HepG2 (cell line): ENCODE measurements around the gene DUS1L. TPM values are rescaled to one million over a fixed set of nuclear protein-coding genes. Genes with fewer than 3 reads are reported as not detected.

Experiments used
- FOSL2 ChIP-seq: sonication (generic); formaldehyde crosslinking; IDR thresholded peaks from 2 replicates; pipeline ENCODE4 v1.4.0; 2020; ENCODE audit warnings: missing genetic modification reagents
- GZF1 ChIP-seq: sonication (generic); formaldehyde crosslinking; IDR thresholded peaks from 2 replicates; pipeline ENCODE4 v1.5.1; 2020; ENCODE audit warnings: mild to moderate bottlenecking, missing genetic modification reagents
- KLF6 ChIP-seq: IDR thresholded peaks from 2 replicates; pipeline ENCODE4 v1.8.0; 2016; ENCODE audit warnings: missing biosample characterization, missing genetic modification reagents
- MLLT10 ChIP-seq: sonication (generic); formaldehyde crosslinking; IDR thresholded peaks from 2 replicates; pipeline ENCODE4 v1.4.0; 2020; ENCODE audit warnings: missing genetic modification reagents
- MXI1 ChIP-seq: IDR thresholded peaks from 3 replicates; pipeline ENCODE4 v1.6.1; 2012; ENCODE audit warnings: low read depth, low read length, inconsistent platforms, borderline replicate concordance
- NBN ChIP-seq: fragments of 450-650 bp; conservative IDR thresholded peaks from 2 replicates; pipeline ENCODE4 v1.6.1; 2017
- PHB2 ChIP-seq: fragments of 450-650 bp; IDR thresholded peaks from 2 replicates; pipeline ENCODE4 v1.6.1; 2018; ENCODE audit not compliant: partially characterized antibody
- RBM22 ChIP-seq: fragments of 200-400 bp; formaldehyde crosslinking; optimal IDR thresholded peaks from 2 replicates; pipeline ENCODE3; 2017; ENCODE audit warnings: mild to moderate bottlenecking, low read length, moderate library complexity
- RELA ChIP-seq: sonication (generic); formaldehyde crosslinking; IDR thresholded peaks from 2 replicates; pipeline ENCODE4 v1.4.0; 2020; ENCODE audit warnings: missing genetic modification reagents
- SMYD3 ChIP-seq: sonication (generic); formaldehyde crosslinking; IDR thresholded peaks from 2 replicates; pipeline ENCODE4 v1.8.1; 2023; ENCODE audit warnings: mild to moderate bottlenecking, missing genetic modification reagents
- THYN1 ChIP-seq: sonication (generic); formaldehyde crosslinking; IDR thresholded peaks from 2 replicates; pipeline ENCODE4 v1.8.1; 2023; ENCODE audit warnings: low read depth, mild to moderate bottlenecking, moderate library complexity, missing genetic modification reagents, borderline replicate concordance
- ZBTB7A ChIP-seq: sonication (generic); formaldehyde crosslinking; IDR thresholded peaks from 2 replicates; pipeline ENCODE4 v1.8.0; 2022; ENCODE audit warnings: mild to moderate bottlenecking, missing genetic modification reagents
- ZEB1 ChIP-seq: IDR thresholded peaks from 2 replicates; pipeline ENCODE4 v1.6.1; 2012; ENCODE audit warnings: mild to moderate bottlenecking, low read depth, inconsistent platforms; ENCODE audit not compliant: insufficient replicate concordance
- ZFP36L1 ChIP-seq: sonication (generic); formaldehyde crosslinking; IDR thresholded peaks from 2 replicates; pipeline ENCODE4 v1.8.0; 2022; ENCODE audit warnings: mild to moderate bottlenecking, missing genetic modification reagents, moderate library complexity
- ZNF124 ChIP-seq: sonication (generic); formaldehyde crosslinking; IDR thresholded peaks from 2 replicates; pipeline ENCODE4 v1.4.0; 2020; ENCODE audit warnings: missing genetic modification reagents
- ZNF17 ChIP-seq: sonication (generic); formaldehyde crosslinking; IDR thresholded peaks from 2 replicates; pipeline ENCODE4 v1.5.0; 2020; ENCODE audit warnings: mild to moderate bottlenecking, missing genetic modification reagents
- ZNF33A ChIP-seq: sonication (generic); formaldehyde crosslinking; IDR thresholded peaks from 2 replicates; pipeline ENCODE4 v1.5.1; 2020; ENCODE audit warnings: missing genetic modification reagents, mild to moderate bottlenecking, moderate library complexity, borderline replicate concordance
- ZNF367 ChIP-seq: sonication (generic); formaldehyde crosslinking; IDR thresholded peaks from 2 replicates; pipeline ENCODE4 v1.4.0; 2020; ENCODE audit warnings: missing genetic modification reagents, borderline replicate concordance
- ZNF432 ChIP-seq: sonication (generic); formaldehyde crosslinking; IDR thresholded peaks from 2 replicates; pipeline ENCODE4 v1.5.0; 2020; ENCODE audit warnings: missing genetic modification reagents, mild to moderate bottlenecking, borderline replicate concordance
- ZNF562 ChIP-seq: sonication (generic); formaldehyde crosslinking; IDR thresholded peaks from 2 replicates; pipeline ENCODE4 v1.8.0; 2022; ENCODE audit warnings: missing genetic modification reagents, borderline replicate concordance
- ZNF619 ChIP-seq: sonication (generic); formaldehyde crosslinking; IDR thresholded peaks from 2 replicates; pipeline ENCODE4 v1.4.0; 2020; ENCODE audit warnings: mild to moderate bottlenecking, missing genetic modification reagents
- ZNF790 ChIP-seq: sonication (generic); formaldehyde crosslinking; IDR thresholded peaks from 2 replicates; pipeline ENCODE4 v1.8.0; 2022; ENCODE audit warnings: missing genetic modification reagents, mild to moderate bottlenecking, borderline replicate concordance
- ZNF792 ChIP-seq: IDR thresholded peaks from 2 replicates; pipeline ENCODE4 v1.6.1; 2016
- ZSCAN29 ChIP-seq: sonication (generic); formaldehyde crosslinking; conservative IDR thresholded peaks from 2 replicates; pipeline ENCODE4 v1.4.0; 2020; ENCODE audit warnings: mild to moderate bottlenecking, missing genetic modification reagents
- polyA plus RNA-seq, 8 experiments: library from polyadenylated mRNA; depleted of rRNA in 3 of 8; stranded (reverse) in 7 of 8; unstranded in 1 of 8; fragments of >200 nt; fragmentation: Illumina TruSeq in 4 of 8; extraction: Trizol in 4 of 8; gene quantifications; 2 replicates each; pipeline versions ENCODE4 v1.2.1 to v1.2.3, GENCODE V29; 2011 to 2016; ENCODE audit warnings: low read depth in 4 of 8, missing spikeins in 1 of 8, mixed read lengths in 1 of 8; ENCODE audit not compliant: insufficient read depth in 1 of 8
- total RNA-seq, 5 experiments: library from RNA; depleted of rRNA; stranded (reverse); fragments of >200 nt; fragmentation: Illumina TruSeq; extraction: Trizol; gene quantifications; 2 replicates each; pipeline ENCODE4 v1.2.3, GENCODE V29; 2016; ENCODE audit warnings: low read depth in 1 of 5
- TF ChIP-seq, protein P1 (sequence below): sonication (generic); formaldehyde crosslinking; IDR thresholded peaks from 2 replicates; pipeline ENCODE4 v1.5.1; 2020; ENCODE audit warnings: mild to moderate bottlenecking, moderate library complexity, missing genetic modification reagents
- TF ChIP-seq, protein P2 (sequence below): sonication (generic); formaldehyde crosslinking; IDR thresholded peaks from 2 replicates; pipeline ENCODE4 v1.5.0; 2020; ENCODE audit warnings: missing genetic modification reagents
- TF ChIP-seq, protein P3 (sequence below): fragments of 450-650 bp; IDR thresholded peaks from 2 replicates; pipeline ENCODE4 v1.6.1; 2017
- TF ChIP-seq, protein P4 (sequence below): sonication (generic); formaldehyde crosslinking; conservative IDR thresholded peaks from 2 replicates; pipeline ENCODE4 v1.8.0; 2022; ENCODE audit warnings: mild to moderate bottlenecking, moderate library complexity, missing genetic modification reagents
- TF ChIP-seq, protein P5 (sequence below): sonication (generic); formaldehyde crosslinking; IDR thresholded peaks from 2 replicates; pipeline ENCODE4 v1.8.0; 2022; ENCODE audit warnings: mild to moderate bottlenecking, missing genetic modification reagents, moderate library complexity

Gene DUS1L
- total and polyA plus RNA-seq, 2 of the 13 experiments (the other 11 are each of a cell fraction or from before 2014, with no cell fraction given), result 81.0 to 109 TPM

DNA sequence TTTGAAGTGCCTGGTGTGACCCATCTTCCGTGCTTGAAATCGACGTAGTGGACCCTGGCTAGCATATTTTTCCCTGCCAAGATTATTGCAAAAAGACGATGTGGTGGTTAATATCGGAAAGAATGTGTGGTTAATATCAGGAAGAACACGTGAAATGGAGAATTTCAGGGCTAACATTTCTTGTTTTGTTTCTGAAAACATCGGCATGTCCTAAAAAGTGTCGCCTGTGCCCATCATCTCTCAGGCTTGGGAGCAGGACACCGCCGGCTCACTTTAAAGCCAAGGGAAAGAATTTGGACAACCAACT is 27.8 kb downstream of the DUS1L start (continued):
- TF ChIP-seq ZNF367 (CRISPR knock-in tag) (no peak), ZNF432 (CRISPR knock-in tag) (no peak), ZNF124 (CRISPR knock-in tag) (no peak), KLF6 (no peak), ZNF17 (CRISPR knock-in tag) (no peak), ZNF562 (CRISPR knock-in tag) (no peak), RBM22 (no peak), ZSCAN29 (CRISPR knock-in tag) (no peak), GZF1 (CRISPR knock-in tag) (no peak), ZBTB7A (CRISPR knock-in tag) (no peak), MXI1 (peak; percentile 51; the same call in 1 of the 3 replicates), THYN1 (CRISPR knock-in tag) (no peak), RELA (CRISPR knock-in tag) (no peak), ZNF33A (CRISPR knock-in tag) (no peak), FOSL2 (CRISPR knock-in tag) (no peak), ZNF792 (no peak), ZNF619 (CRISPR knock-in tag) (no peak), ZFP36L1 (no peak), ZEB1 (peak; percentile 19), MLLT10 (no peak), NBN (no peak), SMYD3 (0 out of 2 replicates have a peak, but pooled peaks have one; percentile 6), ZNF790 (CRISPR knock-in tag) (no peak), PHB2 (no peak)
- TF ChIP-seq, protein P1, sequence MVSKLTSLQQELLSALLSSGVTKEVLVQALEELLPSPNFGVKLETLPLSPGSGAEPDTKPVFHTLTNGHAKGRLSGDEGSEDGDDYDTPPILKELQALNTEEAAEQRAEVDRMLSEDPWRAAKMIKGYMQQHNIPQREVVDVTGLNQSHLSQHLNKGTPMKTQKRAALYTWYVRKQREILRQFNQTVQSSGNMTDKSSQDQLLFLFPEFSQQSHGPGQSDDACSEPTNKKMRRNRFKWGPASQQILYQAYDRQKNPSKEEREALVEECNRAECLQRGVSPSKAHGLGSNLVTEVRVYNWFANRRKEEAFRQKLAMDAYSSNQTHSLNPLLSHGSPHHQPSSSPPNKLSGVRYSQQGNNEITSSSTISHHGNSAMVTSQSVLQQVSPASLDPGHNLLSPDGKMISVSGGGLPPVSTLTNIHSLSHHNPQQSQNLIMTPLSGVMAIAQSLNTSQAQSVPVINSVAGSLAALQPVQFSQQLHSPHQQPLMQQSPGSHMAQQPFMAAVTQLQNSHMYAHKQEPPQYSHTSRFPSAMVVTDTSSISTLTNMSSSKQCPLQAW (CRISPR knock-in tag), result peak; percentile 76; the same call in 1 of the 2 replicates
- TF ChIP-seq, protein P2, sequence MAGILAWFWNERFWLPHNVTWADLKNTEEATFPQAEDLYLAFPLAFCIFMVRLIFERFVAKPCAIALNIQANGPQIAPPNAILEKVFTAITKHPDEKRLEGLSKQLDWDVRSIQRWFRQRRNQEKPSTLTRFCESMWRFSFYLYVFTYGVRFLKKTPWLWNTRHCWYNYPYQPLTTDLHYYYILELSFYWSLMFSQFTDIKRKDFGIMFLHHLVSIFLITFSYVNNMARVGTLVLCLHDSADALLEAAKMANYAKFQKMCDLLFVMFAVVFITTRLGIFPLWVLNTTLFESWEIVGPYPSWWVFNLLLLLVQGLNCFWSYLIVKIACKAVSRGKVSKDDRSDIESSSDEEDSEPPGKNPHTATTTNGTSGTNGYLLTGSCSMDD, result no peak
- TF ChIP-seq, protein P3, sequence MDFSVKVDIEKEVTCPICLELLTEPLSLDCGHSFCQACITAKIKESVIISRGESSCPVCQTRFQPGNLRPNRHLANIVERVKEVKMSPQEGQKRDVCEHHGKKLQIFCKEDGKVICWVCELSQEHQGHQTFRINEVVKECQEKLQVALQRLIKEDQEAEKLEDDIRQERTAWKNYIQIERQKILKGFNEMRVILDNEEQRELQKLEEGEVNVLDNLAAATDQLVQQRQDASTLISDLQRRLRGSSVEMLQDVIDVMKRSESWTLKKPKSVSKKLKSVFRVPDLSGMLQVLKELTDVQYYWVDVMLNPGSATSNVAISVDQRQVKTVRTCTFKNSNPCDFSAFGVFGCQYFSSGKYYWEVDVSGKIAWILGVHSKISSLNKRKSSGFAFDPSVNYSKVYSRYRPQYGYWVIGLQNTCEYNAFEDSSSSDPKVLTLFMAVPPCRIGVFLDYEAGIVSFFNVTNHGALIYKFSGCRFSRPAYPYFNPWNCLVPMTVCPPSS, result no peak
- TF ChIP-seq, protein P4, sequence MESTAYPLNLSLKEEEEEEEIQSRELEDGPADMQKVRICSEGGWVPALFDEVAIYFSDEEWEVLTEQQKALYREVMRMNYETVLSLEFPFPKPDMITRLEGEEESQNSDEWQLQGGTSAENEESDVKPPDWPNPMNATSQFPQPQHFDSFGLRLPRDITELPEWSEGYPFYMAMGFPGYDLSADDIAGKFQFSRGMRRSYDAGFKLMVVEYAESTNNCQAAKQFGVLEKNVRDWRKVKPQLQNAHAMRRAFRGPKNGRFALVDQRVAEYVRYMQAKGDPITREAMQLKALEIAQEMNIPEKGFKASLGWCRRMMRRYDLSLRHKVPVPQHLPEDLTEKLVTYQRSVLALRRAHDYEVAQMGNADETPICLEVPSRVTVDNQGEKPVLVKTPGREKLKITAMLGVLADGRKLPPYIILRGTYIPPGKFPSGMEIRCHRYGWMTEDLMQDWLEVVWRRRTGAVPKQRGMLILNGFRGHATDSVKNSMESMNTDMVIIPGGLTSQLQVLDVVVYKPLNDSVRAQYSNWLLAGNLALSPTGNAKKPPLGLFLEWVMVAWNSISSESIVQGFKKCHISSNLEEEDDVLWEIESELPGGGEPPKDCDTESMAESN, result no peak
- TF ChIP-seq, protein P5, sequence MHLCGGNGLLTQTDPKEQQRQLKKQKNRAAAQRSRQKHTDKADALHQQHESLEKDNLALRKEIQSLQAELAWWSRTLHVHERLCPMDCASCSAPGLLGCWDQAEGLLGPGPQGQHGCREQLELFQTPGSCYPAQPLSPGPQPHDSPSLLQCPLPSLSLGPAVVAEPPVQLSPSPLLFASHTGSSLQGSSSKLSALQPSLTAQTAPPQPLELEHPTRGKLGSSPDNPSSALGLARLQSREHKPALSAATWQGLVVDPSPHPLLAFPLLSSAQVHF (CRISPR knock-in tag), result no peak
